ENCODE measurements around the gene CDK6. TPM values are rescaled to one million over a fixed set of nuclear protein-coding genes. Genes with fewer than 3 reads are reported as not detected.

Gene CDK6
- total RNA-seq, 1 experiment from 2014 or later, result 124 TPM

GRCh38 chr7:92808635-92809034 lies 27.7 kb downstream of the CDK6 start:
- Mint-ChIP-seq H3K9me3 (ENCODE audit: unreplicated experiment) (no peaks in the 10 kb centered on the region), H3K27ac (ENCODE audit: low read depth, unreplicated experiment) (peak overlapping the region; percentile 92), H3K4me1 (ENCODE audit: insufficient read depth, unreplicated experiment) (peaks cover 48% of the 10 kb centered on the region), H3K36me3 (ENCODE audit: insufficient read depth, unreplicated experiment) (peaks cover 4% of the 10 kb centered on the region), H3K4me3 (ENCODE audit: unreplicated experiment) (no peak overlapping the region), H3K27me3 (ENCODE audit: insufficient read depth, unreplicated experiment) (no peaks in the 10 kb centered on the region)
- intact Hi-C loops (cut with micrococcal nuclease), result no loop called here
- DNase-seq (ENCODE audit: unreplicated experiment), result no peak
- no TSS peak for BruUV-seq (replicated peaks)
- ChIA-PET CTCF (interaction anchor here (1.4 kb wide), 2 partner anchors 180 to 189 kb away, joined by 3 to 4 read pairs; no protein-coding TSS in a partner anchor), POLR2A (interaction anchor here (0.7 to 2.6 kb wide), 16 partner anchors 9 to 113 kb away, joined by 3 to 27 read pairs (median 4); partner anchors contain the start of gene CDK6)
- TF ChIP-seq CTCF (IDR thresholded peaks at IDR 0.05; ENCODE audit: unreplicated experiment), result no peak

DNA sequence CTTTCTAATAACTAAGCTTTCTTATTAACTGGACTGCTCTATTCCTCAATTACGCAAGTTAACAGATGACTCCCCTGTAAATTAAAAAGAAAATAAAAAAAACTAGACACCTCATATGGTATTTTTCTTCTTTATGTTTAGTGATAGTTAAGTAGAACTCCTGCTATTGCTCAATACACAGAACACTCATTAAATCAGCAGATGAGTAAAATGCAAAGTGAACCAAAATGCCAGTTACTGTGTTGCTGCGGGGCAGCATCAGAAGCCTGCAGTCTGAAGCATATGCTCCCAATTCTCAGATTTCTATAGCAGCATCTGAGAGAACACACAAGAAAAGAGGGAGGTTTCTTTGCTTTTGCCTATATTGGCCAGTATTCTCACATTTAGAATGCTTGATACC lies 28.4 kb downstream of the CDK6 start:
- Mint-ChIP-seq H3K36me3 (ENCODE audit: insufficient read depth, unreplicated experiment) (no peaks in the 10 kb centered on the region), H3K27me3 (ENCODE audit: insufficient read depth, unreplicated experiment) (no peaks in the 10 kb centered on the region), H3K4me1 (ENCODE audit: insufficient read depth, unreplicated experiment) (peaks cover 52% of the 10 kb centered on the region), H3K27ac (ENCODE audit: low read depth, unreplicated experiment) (peak overlapping the region; percentile 92), H3K9me3 (ENCODE audit: unreplicated experiment) (no peaks in the 10 kb centered on the region), H3K4me3 (ENCODE audit: unreplicated experiment) (no peak overlapping the region)
- ChIA-PET CTCF (interaction anchor here (1.4 kb wide), 1 partner anchor 188 kb away, joined by 4 read pairs; no protein-coding TSS in a partner anchor), POLR2A (interaction anchor here (0.7 to 2.6 kb wide), 10 partner anchors 13 to 112 kb away, joined by 3 to 18 read pairs (median 4); no protein-coding TSS in a partner anchor)
- intact Hi-C loops (cut with micrococcal nuclease), result no loop called here
- TF ChIP-seq CTCF (IDR thresholded peaks at IDR 0.05; ENCODE audit: unreplicated experiment), result no peak
- BruUV-seq (replicated peaks), result no TSS peak
- peak; percentile 66 for DNase-seq (ENCODE audit: unreplicated experiment)

GRCh38 chr7:92806496-92806895 lies 29.9 kb downstream of the CDK6 start:
- Mint-ChIP-seq H3K27me3 (ENCODE audit: insufficient read depth, unreplicated experiment) (no peaks in the 10 kb centered on the region), H3K9me3 (ENCODE audit: unreplicated experiment) (no peaks in the 10 kb centered on the region), H3K4me1 (ENCODE audit: insufficient read depth, unreplicated experiment) (peaks cover 52% of the 10 kb centered on the region), H3K4me3 (ENCODE audit: unreplicated experiment) (peak overlapping the region; percentile 63), H3K27ac (ENCODE audit: low read depth, unreplicated experiment) (peak overlapping the region; percentile 92), H3K36me3 (ENCODE audit: insufficient read depth, unreplicated experiment) (no peaks in the 10 kb centered on the region)
- BruUV-seq (replicated peaks), result no TSS peak
- intact Hi-C loops (cut with micrococcal nuclease), result no loop called here
- CTCF ChIA-PET, result interaction anchor here (0.6 kb wide), 1 partner anchor 12 kb away, joined by 3 read pairs; no protein-coding TSS in a partner anchor
- DNase-seq (ENCODE audit: unreplicated experiment), result peak; percentile 84
- POLR2A ChIA-PET, result interaction anchor here (0.7 to 1.5 kb wide), 9 partner anchors 9 to 112 kb away, joined by 3 to 6 read pairs (median 3); no protein-coding TSS in a partner anchor
- TF ChIP-seq CTCF (IDR thresholded peaks at IDR 0.05; ENCODE audit: unreplicated experiment), result no peak

DNA sequence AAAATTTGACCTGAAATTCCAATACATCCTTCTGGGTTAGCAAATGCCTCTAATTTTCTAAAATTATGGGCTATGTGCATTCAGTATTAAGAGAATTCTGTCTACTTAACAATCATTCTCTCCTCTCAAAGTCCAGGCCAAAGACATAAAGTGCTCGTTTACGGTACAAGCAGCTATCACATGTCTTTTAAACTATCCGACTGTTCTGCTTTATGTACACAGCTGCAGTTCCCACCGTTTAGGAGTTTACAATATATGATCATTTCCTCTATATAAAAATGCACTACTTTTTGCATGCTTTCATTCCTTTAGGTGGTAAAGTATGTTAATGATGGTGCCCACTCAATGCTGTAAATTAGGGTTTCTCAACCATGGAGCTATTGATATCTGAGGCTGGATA lies 34.0 kb downstream of the CDK6 start:
- POLR2A ChIA-PET, result interaction anchor here (0.8 to 1.2 kb wide), 2 partner anchors 36 to 37 kb away, joined by 3 read pairs; no protein-coding TSS in a partner anchor
- Mint-ChIP-seq H3K27ac (ENCODE audit: low read depth, unreplicated experiment) (no peak overlapping the region), H3K4me1 (ENCODE audit: insufficient read depth, unreplicated experiment) (peaks cover 24% of the 10 kb centered on the region), H3K27me3 (ENCODE audit: insufficient read depth, unreplicated experiment) (no peaks in the 10 kb centered on the region), H3K4me3 (ENCODE audit: unreplicated experiment) (no peak overlapping the region), H3K9me3 (ENCODE audit: unreplicated experiment) (no peaks in the 10 kb centered on the region), H3K36me3 (ENCODE audit: insufficient read depth, unreplicated experiment) (no peaks in the 10 kb centered on the region)
- no TSS peak for BruUV-seq (replicated peaks)
- TF ChIP-seq CTCF (IDR thresholded peaks at IDR 0.05; ENCODE audit: unreplicated experiment), result no peak
- intact Hi-C loops (cut with micrococcal nuclease), result no loop called here
- DNase-seq (ENCODE audit: unreplicated experiment), result no peak
- CTCF ChIA-PET, result interaction anchor here (0.7 to 1.3 kb wide), 2 partner anchors 19 to 106 kb away, joined by 3 to 7 read pairs; no protein-coding TSS in a partner anchor
